GM21619 (cell line): Measurements from ENCODE around the gene NARS2.
"Not testable (repeated sequence)": the region's sequence is repeated elsewhere in the genome, so short reads cannot be mapped to it uniquely, and the experiment has no call there.

Experiments used
- ATAC-seq: cut with Tn5 transposase; IDR thresholded peaks from one replicate; pipeline ENCODE4 v1.9.1; 2021; ENCODE audit not compliant: unreplicated experiment

The NARS2 gene

DNA sequence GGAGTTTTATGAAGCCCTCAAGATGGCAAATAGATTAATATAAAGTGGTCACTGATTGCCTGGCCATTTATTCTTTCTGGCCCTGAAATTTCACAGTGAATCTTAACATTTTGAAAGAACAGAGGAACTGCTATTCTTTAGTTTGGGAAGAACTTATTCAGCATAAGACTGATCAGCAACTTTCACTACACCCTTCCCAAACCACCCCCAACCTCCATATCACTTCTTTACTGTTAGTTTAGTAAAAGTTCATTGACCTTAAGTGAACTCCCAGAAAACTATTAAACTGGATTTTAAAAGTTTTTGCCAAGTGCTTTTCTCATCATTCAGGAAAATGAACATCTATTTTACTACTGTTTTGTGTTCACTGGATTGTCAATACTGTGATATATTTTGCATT is 77.4 kb downstream of the NARS2 start:
- ATAC-seq: no peak

DNA sequence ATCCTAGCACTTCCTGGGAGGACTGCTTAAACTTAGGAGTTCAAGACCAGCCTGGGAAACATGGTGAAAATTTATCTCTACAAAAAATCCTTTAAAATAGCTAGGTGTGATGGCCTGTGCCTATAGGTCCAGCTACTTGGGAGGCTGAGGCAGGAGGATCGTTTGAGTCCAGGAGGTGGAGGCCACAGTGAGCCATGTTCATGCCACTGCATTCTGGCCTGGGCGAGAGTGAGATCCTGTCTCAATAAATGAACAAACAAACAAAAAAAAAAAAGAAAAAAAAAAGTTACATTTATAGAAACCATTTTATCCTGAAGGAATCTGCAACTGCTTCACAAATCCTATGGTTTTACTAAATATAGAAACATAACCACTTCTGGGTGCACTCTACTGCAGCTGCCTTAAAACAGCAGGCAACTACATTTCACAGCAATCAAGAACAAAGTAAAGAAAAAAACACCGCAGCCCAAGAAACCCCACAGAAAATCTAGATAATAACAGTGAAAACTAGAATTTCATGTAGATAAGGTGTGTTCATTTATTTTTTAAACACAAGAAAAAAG is 81.2 kb downstream of the NARS2 start:
- no peak for ATAC-seq

DNA sequence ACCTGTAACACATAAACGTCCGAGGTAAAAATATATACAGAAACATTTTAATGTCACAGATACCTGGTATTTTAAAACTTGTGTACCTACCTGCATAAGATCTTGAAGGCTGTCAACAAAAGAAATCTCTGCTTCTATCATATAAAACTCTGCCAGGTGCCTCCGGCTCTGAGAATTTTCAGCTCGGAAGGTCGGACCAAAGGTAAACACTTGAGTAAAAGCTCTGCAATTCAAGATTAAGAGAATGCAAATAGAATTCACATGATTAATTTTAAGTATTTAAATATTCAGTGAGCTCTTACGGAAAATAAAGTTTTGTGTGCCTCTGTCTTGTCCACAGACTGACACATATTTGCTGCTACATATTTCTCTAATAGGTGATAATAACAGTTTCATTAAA is 81.7 kb downstream of the NARS2 start:
- ATAC-seq: no peak

DNA sequence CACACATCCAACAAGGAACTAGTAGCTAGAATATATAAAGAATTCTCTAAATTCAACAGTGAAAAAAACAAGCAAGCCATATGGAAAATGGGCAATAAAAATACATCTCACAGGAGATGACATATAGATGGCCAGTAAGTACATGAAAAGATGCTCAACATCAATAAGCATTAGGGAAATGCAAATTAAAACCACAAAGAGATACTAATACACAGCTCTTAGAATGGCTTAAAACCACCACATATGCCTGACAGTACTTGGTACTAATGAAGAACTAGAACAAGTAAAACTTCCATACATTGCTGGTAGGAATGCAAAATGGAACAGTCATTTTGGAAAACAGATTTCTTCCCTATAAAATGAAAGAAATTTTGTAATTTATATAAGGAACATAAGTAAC is 85.5 kb downstream of the NARS2 start:
- ATAC-seq: no peak

- no peak for ATAC-seq
Measured at GRCh38 chr11:78478536-78478935, 96.1 kb downstream of the NARS2 start.

DNA sequence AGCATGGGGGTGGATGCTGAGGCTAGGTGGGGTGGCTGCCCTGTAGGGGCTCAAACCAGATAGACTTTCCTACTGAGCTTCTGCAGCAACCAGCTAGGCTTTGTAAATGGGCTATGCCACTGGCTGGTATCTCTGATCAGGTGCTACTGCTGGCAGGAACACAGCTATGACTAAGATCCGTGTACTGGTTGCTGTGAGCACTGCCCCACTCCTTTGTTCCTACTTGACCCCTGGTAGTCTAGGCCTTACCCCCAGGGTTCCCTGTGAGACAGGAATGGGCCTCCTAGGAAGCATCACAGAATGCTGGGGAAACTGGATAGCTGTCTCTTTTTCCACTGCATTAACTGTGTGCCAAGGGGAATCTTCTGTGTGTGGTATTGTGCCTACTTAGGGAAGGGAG is 98.6 kb downstream of the NARS2 start:
- no peak for ATAC-seq

GRCh38 chr11:78474451-78474850 is 100.2 kb downstream of the NARS2 start:
- ATAC-seq: no peak

- no peak for ATAC-seq
Measured at GRCh38 chr11:78472905-78473304, 101.8 kb downstream of the NARS2 start.

DNA sequence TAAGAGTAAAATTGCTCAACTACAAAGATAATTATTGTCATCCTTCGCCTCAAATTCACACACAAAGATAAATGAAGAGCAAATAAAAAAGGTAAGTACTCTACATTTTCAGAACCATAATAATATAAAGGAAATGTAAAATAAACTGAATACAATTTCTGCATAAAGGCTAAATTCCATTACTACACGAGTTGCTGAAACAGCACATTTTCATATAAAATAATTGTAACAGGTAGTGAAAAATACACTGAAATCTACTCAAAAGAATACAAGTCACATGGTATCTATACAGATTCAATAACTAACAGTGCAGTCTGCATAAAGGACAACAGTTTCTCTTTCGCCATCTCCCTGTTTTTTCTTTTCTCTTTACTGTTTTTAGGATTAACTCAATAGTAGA is 102.3 kb downstream of the NARS2 start:
- no peak for ATAC-seq

DNA sequence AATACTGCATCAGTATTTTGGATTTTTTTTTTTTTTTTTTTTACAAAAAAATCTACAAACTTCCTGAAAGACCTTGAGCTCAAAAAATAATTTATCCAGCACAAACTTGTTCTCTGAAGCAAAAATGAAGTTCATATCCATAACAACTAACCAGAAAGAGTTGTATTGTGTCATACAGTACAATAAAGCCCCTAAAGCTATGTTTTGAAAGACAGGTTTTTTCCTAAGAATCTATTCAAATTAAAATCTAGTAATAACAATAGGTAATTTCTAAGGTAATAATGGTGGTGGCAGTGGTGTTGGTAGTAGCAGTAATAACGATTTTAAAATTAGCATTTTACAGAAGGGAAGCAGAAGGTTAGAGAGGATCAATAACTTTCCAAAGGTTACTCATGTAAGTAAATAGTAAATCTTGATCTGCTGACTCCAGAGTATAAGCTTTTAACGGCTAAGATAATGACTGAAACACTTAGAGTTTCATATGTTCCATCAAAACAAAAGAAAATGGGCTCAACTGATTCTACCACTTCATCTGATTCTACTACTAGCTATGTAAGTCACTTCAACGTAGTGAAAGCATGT is 103.7 kb downstream of the NARS2 start:
- ATAC-seq: no peak

- no peak for ATAC-seq
Measured at GRCh38 chr11:78469896-78470295, 104.8 kb downstream of the NARS2 start.

DNA sequence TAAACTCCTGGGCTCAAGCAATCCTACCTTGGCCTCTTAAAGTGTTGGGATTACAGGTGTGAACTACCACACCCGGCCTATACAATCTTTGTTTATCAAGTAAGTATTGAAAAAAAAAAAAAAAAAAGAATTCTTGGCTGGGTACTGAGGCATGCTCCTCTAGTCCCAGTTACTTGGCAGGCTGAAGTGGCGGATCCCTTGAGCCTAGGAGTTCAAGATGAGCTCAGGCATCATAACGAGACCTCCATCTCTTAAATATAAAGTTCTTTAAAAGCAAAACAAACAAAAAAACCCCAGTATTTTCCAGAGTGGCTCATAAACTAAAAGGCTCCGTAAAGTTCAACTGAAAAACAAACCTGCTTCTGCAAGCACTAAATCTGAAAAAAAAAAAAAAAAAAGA is 106.7 kb downstream of the NARS2 start:
- no peak for ATAC-seq

GRCh38 chr11:78467370-78467769 is 107.3 kb downstream of the NARS2 start:
- ATAC-seq: no peak

DNA sequence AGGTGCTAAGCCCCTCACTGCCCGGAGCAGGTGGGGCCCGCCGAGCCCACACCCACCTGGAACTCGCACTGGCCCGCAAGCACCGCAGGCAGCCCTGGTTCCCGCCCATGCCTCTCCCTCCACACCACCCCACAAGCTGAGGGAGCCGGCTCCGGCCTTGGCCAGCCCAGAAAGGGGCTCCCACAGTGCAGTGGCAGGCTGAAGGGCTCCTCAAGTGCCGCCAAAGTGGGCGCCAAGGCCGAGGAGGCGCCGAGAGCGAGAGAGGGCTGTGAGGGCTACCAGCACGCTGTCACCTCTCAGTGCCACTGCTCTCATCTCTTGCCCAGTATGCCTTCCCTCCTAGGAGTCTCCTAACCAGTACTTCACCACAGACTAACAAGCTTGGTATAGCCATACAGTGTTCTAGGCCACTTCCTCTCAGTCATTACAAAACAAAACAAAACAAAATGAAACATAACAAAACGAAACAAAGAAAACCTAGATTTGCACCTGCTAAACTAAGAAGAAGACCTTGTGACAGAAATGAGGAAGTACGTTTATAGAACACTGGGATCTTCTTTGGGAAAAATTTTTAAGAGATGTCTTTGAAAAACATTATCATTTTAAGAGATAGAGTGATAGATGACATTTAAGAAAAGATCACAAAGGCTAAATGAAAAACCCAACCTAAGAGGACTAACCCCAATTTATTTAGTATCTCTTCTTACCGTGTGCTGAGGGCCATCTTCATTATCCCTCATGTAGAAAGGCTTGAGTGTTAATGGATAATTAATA is 109.3 kb downstream of the NARS2 start:
- ATAC-seq: peak; percentile 99

- ATAC-seq: not testable (repeated sequence)
Measured at GRCh38 chr11:78464787-78465168, 109.9 kb downstream of the NARS2 start.

DNA sequence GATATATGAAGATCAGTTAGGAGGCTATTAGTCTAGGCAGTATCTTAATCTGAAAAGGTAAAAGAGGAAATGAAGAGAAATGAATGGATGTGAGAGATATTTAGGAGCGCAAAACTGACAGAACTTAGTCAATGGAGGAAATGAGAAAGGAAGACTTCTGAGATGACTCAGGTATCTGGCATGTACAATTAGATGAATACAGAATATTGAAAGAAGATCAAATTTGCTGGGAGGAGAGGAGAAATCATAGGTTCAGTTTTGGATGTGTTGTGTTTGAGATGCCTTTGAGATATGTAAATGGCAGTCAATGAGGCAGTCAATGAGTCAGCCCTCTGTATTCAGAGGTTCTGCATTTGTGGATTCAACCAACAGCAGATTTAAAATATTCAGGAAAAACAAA is 114.2 kb downstream of the NARS2 start:
- ATAC-seq: no peak

GRCh38 chr11:78459738-78460137 is 114.9 kb downstream of the NARS2 start:
- ATAC-seq: no peak

DNA sequence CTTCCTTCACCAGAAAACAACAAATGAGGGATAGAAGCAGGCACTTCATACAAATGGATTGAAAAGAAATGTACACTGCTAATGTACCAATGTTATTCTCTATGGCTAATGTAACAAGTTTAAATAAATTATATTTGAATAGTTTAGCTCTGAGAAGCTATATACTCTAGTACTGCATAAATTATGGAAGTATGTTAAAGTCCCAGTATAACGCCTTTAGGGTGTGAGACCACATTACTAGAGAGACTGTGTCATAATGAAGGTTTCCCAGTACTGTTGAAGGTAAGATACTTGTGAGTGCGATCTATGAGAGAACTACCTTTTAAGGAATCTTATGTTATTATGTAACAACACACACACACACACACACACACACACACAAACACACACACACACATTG is 117.2 kb downstream of the NARS2 start:
- no peak for ATAC-seq

DNA sequence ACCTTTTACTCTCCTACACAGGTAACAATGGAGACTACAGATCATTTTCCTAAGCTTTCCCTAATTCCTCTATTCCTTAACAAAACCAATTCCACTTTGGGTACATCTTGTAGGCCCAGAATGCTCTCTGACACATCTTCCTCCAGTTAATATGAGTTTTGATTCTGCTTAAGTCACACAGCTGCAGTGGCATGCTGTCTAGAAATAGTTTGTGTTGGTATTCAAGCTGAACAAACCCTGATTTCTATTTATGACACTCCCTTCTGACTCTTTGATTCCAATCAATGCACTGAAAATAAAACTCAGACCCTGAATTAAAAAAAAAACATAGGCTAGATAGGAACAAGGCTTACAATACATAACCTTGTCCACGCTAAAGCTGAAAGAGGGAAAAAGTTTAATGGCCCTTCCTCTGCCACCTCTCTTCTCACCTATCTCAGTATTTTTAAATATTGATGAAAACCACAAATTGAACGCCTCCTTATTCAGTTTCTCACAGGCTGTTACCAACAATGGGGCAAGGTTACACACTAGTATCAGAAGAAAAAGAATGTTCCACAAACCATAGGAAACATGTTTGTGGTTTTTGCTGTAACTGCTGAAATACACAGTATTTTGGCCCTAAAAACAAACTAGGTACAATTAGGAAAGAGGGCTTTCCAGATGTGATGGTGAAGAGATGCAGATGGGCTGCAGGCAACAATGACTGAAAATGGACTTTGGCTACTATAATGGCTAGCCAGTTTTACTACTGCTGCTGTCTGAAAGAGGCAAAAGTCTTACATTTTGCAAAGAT is 121.3 kb downstream of the NARS2 start:
- peak; percentile 48 for ATAC-seq

GRCh38 chr11:78451371-78452150 is 123.1 kb downstream of the NARS2 start:
- no peak for ATAC-seq

DNA sequence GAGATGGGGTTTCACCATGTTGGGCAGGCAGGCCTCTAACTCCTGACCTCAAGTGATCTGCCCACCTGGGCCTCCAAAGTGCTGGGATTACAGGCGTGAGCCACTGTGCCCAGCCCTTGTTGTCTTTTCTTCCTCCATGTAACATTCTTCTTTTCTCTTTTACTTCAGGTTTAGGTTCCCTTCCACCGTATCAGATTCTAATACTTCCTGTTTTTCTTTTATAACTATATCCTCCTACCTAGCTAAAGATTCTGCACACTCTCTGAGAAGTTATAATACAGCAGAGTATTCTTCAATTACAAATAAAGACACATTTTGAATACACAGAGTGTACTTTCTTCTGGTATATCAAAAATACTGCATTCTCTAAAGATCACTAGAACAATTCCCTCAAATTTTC is 123.8 kb downstream of the NARS2 start:
- ATAC-seq: no peak
